ENCODE data around the gene CDKL5. TPM values are rescaled to one million over a fixed set of nuclear protein-coding genes. Genes with fewer than 3 reads are reported as not detected.

The CDKL5 gene
- total and polyA plus RNA-seq, 5 donors: 3.3 to 15.9 (median 14.2) TPM

- intact Hi-C loops (cut with DNase I): no loop called here
- WGBS: 65% methylated on average over 4 of the region's 4 CpGs
- H3K4me3 ChIP-seq (ENCODE audit: low read length): no peak overlapping the region
- no peaks in the 10 kb centered on the region for H3K9me3 ChIP-seq (ENCODE audit: control insufficient read depth, low read length)
- no peak overlapping the region for H3K27ac ChIP-seq (ENCODE audit: low read length)
- no peak for DNase-seq
- H3K4me1 ChIP-seq (ENCODE audit: control insufficient read depth, insufficient read depth, low read length): no peaks in the 10 kb centered on the region
- no peak for ATAC-seq
- no peaks in the 10 kb centered on the region for H3K27me3 ChIP-seq (ENCODE audit: control insufficient read depth, insufficient read depth)
Observed at GRCh38 chrX:18607966-18608365, 182.6 kb downstream of the CDKL5 start.

DNA sequence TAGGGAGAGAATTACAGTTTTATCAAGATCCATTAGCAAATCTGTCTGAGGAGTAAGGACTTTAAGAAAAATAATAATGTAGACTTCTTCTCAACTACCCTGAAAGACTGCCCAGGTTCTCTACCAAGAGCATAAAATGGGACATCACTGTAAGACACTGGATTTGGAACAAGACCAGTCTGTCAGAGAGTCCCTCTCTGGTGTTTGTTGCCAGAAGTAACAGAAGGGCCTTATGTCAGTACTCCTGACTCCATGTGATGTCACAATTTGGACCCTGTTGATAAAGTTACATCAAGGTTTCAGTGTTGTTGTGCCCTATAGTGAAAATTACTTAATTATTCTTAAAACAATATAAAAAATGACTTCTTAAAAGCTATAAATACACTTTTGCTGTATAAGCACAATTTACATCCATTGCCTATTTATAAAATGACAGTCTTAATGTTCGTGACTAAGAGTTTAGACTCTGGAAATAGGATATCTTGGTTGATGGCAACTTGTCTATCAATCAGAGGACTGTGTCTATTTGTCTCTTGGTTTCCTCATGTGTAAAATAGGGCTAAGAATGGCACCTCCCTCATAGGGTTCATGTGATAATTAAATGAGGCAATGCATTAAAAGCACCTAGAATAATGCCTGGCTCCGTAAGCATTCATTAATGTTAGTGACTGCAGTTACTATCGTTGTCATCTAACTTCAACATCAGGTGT is 188.7 kb downstream of the CDKL5 start:
- ATAC-seq (no peak), DNase-seq (no peak)
- Histone ChIP-seq H3K4me3 (ENCODE audit: low read length) (no peak overlapping the region), H3K27me3 (ENCODE audit: control insufficient read depth, insufficient read depth) (no peaks in the 10 kb centered on the region), H3K4me1 (ENCODE audit: control insufficient read depth, insufficient read depth, low read length) (no peaks in the 10 kb centered on the region), H3K27ac (ENCODE audit: low read length) (no peak overlapping the region), H3K9me3 (ENCODE audit: control insufficient read depth, low read length) (no peaks in the 10 kb centered on the region)
- intact Hi-C loops (cut with DNase I): no loop called here
- 94% methylated on average over 3 of the region's 3 CpGs for WGBS

GRCh38 chrX:18616688-18617406 is 191.4 kb downstream of the CDKL5 start:
- ATAC-seq (no peak), DNase-seq (no peak)
- Histone ChIP-seq H3K9me3 (ENCODE audit: control insufficient read depth, low read length) (no peaks in the 10 kb centered on the region), H3K27me3 (ENCODE audit: control insufficient read depth, insufficient read depth) (no peaks in the 10 kb centered on the region), H3K4me1 (ENCODE audit: control insufficient read depth, insufficient read depth, low read length) (no peaks in the 10 kb centered on the region), H3K4me3 (ENCODE audit: low read length) (no peak overlapping the region), H3K27ac (ENCODE audit: low read length) (peak overlapping the region; percentile 19)
- intact Hi-C loops (cut with DNase I): no loop called here
- 73% methylated on average over 8 of the region's 8 CpGs for WGBS

DNA sequence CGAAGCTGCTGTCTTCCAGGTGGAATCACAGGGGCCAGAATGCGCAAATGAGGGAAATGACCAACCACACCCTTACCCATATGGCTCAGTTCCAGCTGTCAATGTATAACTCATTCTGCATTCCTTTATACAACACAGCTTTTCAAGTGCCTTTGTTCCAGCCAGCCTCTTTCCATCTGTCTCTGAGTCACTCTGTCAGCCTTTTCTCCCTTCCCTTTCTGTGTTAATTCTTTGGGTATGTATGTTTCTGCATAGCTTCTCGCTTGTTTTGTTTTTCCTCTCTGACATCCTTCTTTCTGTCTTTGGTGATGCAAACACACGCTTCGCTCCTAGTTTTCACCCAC is 192.0 kb downstream of the CDKL5 start:
- Histone ChIP-seq H3K9me3 (ENCODE audit: control insufficient read depth, low read length) (no peaks in the 10 kb centered on the region), H3K27ac (ENCODE audit: low read length) (no peak overlapping the region), H3K4me1 (ENCODE audit: control insufficient read depth, insufficient read depth, low read length) (no peaks in the 10 kb centered on the region), H3K27me3 (ENCODE audit: control insufficient read depth, insufficient read depth) (no peaks in the 10 kb centered on the region), H3K4me3 (ENCODE audit: low read length) (no peak overlapping the region)
- no peak for DNase-seq
- 91% methylated on average over 5 of the region's 5 CpGs for WGBS
- ATAC-seq: no peak
- intact Hi-C loops (cut with DNase I): no loop called here

GRCh38 chrX:18619288-18619687 is 193.9 kb downstream of the CDKL5 start:
- 100% methylated on average over 2 of the region's 2 CpGs for WGBS
- no peaks in the 10 kb centered on the region for H3K9me3 ChIP-seq (ENCODE audit: control insufficient read depth, low read length)
- H3K27me3 ChIP-seq (ENCODE audit: control insufficient read depth, insufficient read depth): no peaks in the 10 kb centered on the region
- no peaks in the 10 kb centered on the region for H3K4me1 ChIP-seq (ENCODE audit: control insufficient read depth, insufficient read depth, low read length)
- ATAC-seq (no peak), DNase-seq (no peak)
- intact Hi-C loops (cut with DNase I): no loop called here
- H3K4me3 ChIP-seq (ENCODE audit: low read length): no peak overlapping the region
- H3K27ac ChIP-seq (ENCODE audit: low read length): no peak overlapping the region

DNA sequence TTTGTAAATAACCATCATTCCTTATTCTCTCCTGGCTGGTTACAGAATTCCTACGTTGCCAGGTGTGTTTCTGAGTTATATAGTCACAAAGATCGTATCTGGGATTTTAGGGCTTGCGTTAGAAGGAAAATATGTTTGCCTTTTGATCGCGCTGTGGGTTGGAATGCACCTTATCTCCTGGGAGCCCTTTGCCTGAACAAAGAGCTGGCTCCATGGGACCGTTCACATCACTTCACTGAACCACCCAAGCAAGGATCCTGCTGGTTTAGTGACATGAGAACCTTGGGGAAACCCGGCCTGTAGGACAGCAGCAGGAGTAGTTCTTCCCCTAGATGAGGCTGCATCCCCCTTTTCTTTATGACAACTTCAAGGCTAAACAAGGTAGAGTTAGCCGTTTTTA is 194.9 kb downstream of the CDKL5 start:
- WGBS: 78% methylated on average over 8 of the region's 8 CpGs

DNA sequence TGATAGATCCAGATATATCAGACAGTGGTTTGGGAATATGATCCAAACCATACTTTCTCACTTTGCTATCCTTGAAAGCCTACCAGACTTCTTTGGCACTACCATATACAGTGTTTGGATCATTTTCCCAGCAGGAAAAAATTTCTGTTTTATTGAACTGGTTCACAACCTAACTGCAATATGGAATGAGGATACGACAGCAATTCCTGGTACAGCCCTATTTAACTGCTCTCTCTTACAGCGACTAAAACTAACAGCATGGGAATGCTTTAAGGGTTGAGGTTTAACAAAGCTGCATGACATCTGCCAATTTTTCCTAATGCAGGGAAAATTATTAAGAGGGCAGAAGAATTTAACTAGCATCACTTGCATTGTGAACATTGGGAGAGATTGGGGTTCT is 199.2 kb downstream of the CDKL5 start:
- Histone ChIP-seq H3K9me3 (ENCODE audit: control insufficient read depth, low read length) (no peaks in the 10 kb centered on the region), H3K27me3 (ENCODE audit: control insufficient read depth, insufficient read depth) (no peaks in the 10 kb centered on the region)
- ATAC-seq: no peak

More for the DNA sequence above, 194.9 kb downstream of the CDKL5 start:
- H3K4me3 ChIP-seq (ENCODE audit: low read length): no peak overlapping the region
- DNase-seq (no peak), ATAC-seq (no peak)
- intact Hi-C loops (cut with DNase I): no loop called here
- H3K27me3 ChIP-seq (ENCODE audit: control insufficient read depth, insufficient read depth): no peaks in the 10 kb centered on the region
- H3K4me1 ChIP-seq (ENCODE audit: control insufficient read depth, insufficient read depth, low read length): no peaks in the 10 kb centered on the region
- H3K9me3 ChIP-seq (ENCODE audit: control insufficient read depth, low read length): no peaks in the 10 kb centered on the region
- no peak overlapping the region for H3K27ac ChIP-seq (ENCODE audit: low read length)

DNA sequence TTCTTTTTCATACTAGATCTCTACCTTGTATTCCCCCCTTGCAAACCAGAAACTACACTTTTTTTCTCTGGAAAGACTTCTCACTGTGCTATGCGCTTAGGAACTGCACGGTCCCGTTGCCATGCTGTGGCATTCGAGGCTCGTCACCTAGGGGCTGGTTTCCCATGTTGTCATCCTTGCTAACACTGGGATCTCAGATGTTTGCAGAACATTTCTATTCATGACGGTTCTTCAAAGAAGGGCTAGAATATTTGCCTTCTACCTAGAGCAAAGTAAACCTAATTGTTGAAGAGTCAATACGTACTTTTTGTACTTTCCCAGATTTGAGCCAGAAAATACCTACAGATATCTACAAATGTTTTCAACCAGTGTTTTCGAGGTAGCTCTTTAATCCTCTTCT is 205.5 kb downstream of the CDKL5 start:
- Histone ChIP-seq H3K4me3 (ENCODE audit: low read length) (no peak overlapping the region), H3K27ac (ENCODE audit: low read length) (no peak overlapping the region), H3K9me3 (ENCODE audit: control insufficient read depth, low read length) (no peaks in the 10 kb centered on the region), H3K27me3 (ENCODE audit: control insufficient read depth, insufficient read depth) (no peaks in the 10 kb centered on the region), H3K4me1 (ENCODE audit: control insufficient read depth, insufficient read depth, low read length) (no peaks in the 10 kb centered on the region)
- DNase-seq (no peak), ATAC-seq (no peak)
- 95% methylated on average over 8 of the region's 8 CpGs for WGBS
- intact Hi-C loops (cut with DNase I): no loop called here

More for the DNA sequence above, 199.2 kb downstream of the CDKL5 start:
- intact Hi-C loops (cut with DNase I): no loop called here
- no peak overlapping the region for H3K27ac ChIP-seq (ENCODE audit: low read length)
- WGBS: 96% methylated on average over 2 of the region's 2 CpGs
- no peak overlapping the region for H3K4me3 ChIP-seq (ENCODE audit: low read length)
- no peak for DNase-seq
- no peaks in the 10 kb centered on the region for H3K4me1 ChIP-seq (ENCODE audit: control insufficient read depth, insufficient read depth, low read length)

- intact Hi-C loops (cut with DNase I): no loop called here
Observed at GRCh38 chrX:18638398-18638797, 213.0 kb downstream of the CDKL5 start.

DNA sequence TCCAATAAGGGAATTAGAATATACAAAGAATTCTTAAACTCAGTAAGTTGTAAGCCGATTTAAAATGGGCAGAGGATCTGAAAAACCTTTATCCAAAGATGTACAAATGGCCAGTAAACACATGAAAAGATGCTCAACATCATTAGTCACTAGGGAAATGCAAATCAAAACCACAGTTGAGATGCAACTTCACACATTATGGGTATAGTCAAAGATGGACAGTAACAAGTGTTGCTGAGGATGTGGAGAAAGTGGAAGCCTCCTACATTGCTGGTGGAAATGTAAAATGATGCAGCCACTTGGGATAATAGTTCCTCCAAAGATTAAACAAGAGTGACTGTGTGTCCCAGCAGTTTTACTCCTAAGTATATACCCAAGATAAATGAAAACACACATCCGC is 213.9 kb downstream of the CDKL5 start:
- ATAC-seq (no peak), DNase-seq (no peak)
- Histone ChIP-seq H3K4me1 (ENCODE audit: control insufficient read depth, insufficient read depth, low read length) (no peaks in the 10 kb centered on the region), H3K27me3 (ENCODE audit: control insufficient read depth, insufficient read depth) (no peaks in the 10 kb centered on the region), H3K9me3 (ENCODE audit: control insufficient read depth, low read length) (no peaks in the 10 kb centered on the region), H3K27ac (ENCODE audit: low read length) (no peak overlapping the region), H3K4me3 (ENCODE audit: low read length) (no peak overlapping the region)
- intact Hi-C loops (cut with DNase I): no loop called here
- 96% methylated on average over 2 of the region's 2 CpGs for WGBS

More at GRCh38 chrX:18638398-18638797, 213.0 kb downstream of the CDKL5 start:
- WGBS: 93% methylated on average over 2 of the region's 2 CpGs
- ATAC-seq (no peak), DNase-seq (no peak)
- Histone ChIP-seq H3K27ac (ENCODE audit: low read length) (no peak overlapping the region), H3K4me3 (ENCODE audit: low read length) (no peak overlapping the region), H3K4me1 (ENCODE audit: control insufficient read depth, insufficient read depth, low read length) (no peaks in the 10 kb centered on the region), H3K9me3 (ENCODE audit: control insufficient read depth, low read length) (no peaks in the 10 kb centered on the region), H3K27me3 (ENCODE audit: control insufficient read depth, insufficient read depth) (no peaks in the 10 kb centered on the region)

GRCh38 chrX:18640686-18641085 is 215.3 kb downstream of the CDKL5 start:
- Histone ChIP-seq H3K27ac (ENCODE audit: low read length) (no peak overlapping the region), H3K4me3 (ENCODE audit: low read length) (no peak overlapping the region), H3K4me1 (ENCODE audit: control insufficient read depth, insufficient read depth, low read length) (no peaks in the 10 kb centered on the region), H3K27me3 (ENCODE audit: control insufficient read depth, insufficient read depth) (no peaks in the 10 kb centered on the region), H3K9me3 (ENCODE audit: control insufficient read depth, low read length) (no peaks in the 10 kb centered on the region)
- intact Hi-C loops (cut with DNase I): no loop called here
- ATAC-seq: no peak
- no peak for DNase-seq
- WGBS: 53% methylated on average over 10 of the region's 10 CpGs

Measured in right cardiac atrium (tissue), 5 donors.